HFFc6 (cell line): Measurements from ENCODE around the gene LUZP4. TPM values are rescaled to one million over a fixed set of nuclear protein-coding genes. Genes with fewer than 3 reads are reported as not detected.
A peak's percentile ranks its signal among the peaks of the same experiment; 100 is the strongest.

Source experiments
- DNase-seq: peaks from one replicate; pipeline ENCODE4 v3.0.0-alpha.2; 2018
- H3K27ac Mint-ChIP-seq: 2 replicates; pipeline ENCODE4 v1.8.0; 2020; ENCODE audit warnings: mild to moderate bottlenecking, mixed read lengths
- H3K27me3 Mint-ChIP-seq: 2 replicates; pipeline ENCODE4 v1.8.0; 2021; ENCODE audit warnings: mild to moderate bottlenecking, moderate library complexity, mixed read lengths; ENCODE audit not compliant: insufficient read depth
- H3K36me3 Mint-ChIP-seq: 2 replicates; pipeline ENCODE4 v1.8.0; 2021; ENCODE audit warnings: low read depth, mixed read lengths
- H3K4me1 Mint-ChIP-seq: 2 replicates; pipeline ENCODE4 v1.8.0; 2020; ENCODE audit warnings: low read depth, mixed read lengths
- H3K4me3 Mint-ChIP-seq: 2 replicates; pipeline ENCODE4 v1.8.0; 2020; ENCODE audit warnings: mild to moderate bottlenecking, moderate library complexity, mixed read lengths
- H3K9me3 Mint-ChIP-seq: 2 replicates; pipeline ENCODE4 v1.8.0; 2020; ENCODE audit warnings: mild to moderate bottlenecking, mixed read lengths
- CTCF ChIP-seq: fragments of 200-600 bp; sonication (generic); IDR thresholded peaks from 2 replicates; pipeline ENCODE4 v1.5.0; 2021; ENCODE audit warnings: antibody characterized with exemption, mild to moderate bottlenecking
- total RNA-seq, 6 experiments: library from RNA; stranded (reverse); fragmentation: NEBNext Ultra II Directional; extraction: Animal tissue kit (Norgen Biotek cat#: 25700); gene quantifications; 2 replicates in 1 of 6; 3 replicates in 5 of 6; pipeline ENCODE4 v1.2.3, GENCODE V29; 2021

Gene LUZP4
- total RNA-seq, 6 experiments from 2014 or later, result not detected

- TF ChIP-seq CTCF, result peak; percentile 62
- no peak for DNase-seq
- H3K4me3 Mint-ChIP-seq, result no peak overlapping the region
- H3K27me3 Mint-ChIP-seq, result peaks cover 6% of the 10 kb centered on the region
- no peaks in the 10 kb centered on the region for H3K4me1 Mint-ChIP-seq
- no peaks in the 10 kb centered on the region for H3K36me3 Mint-ChIP-seq
- H3K27ac Mint-ChIP-seq, result no peak overlapping the region
- no peaks in the 10 kb centered on the region for H3K9me3 Mint-ChIP-seq
Observed at GRCh38 chrX:115268421-115268820, 21.1 kb upstream of the LUZP4 start.

DNA sequence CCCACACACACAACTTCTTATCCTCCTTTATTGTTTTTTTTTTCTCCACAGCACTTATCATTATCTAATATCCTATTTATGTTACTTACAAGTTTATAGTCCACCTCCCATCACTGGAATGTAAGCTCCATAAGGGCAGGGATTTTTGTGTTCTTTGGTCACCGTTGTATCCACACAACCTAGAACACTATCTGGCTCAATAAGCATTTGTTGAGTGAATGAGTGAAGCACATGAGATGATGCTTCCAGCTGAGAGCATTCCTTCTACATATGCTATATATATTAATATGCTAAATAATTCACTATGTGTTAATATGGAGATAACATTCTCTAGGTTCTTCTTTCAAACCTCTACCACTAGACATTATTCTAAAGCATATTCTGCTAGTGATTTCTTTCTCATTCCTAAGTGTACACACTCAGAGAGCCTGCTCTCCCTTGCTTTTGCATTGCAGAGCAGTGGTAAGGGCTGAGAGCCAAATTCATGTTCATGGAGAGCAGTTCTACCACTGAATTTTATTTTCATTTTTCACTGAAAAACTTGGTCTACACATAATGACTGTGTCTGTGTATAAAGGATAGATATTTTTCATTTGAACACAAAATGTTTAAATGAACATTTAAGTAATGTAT is 20.3 kb upstream of the LUZP4 start:
- Mint-ChIP-seq H3K4me1 (no peaks in the 10 kb centered on the region), H3K27me3 (peaks cover 6% of the 10 kb centered on the region; the same call in 1 of the 2 replicates), H3K4me3 (no peak overlapping the region), H3K27ac (no peak overlapping the region), H3K36me3 (no peaks in the 10 kb centered on the region), H3K9me3 (no peaks in the 10 kb centered on the region)
- TF ChIP-seq CTCF, result no peak
- no peak for DNase-seq

- no peaks in the 10 kb centered on the region for H3K4me1 Mint-ChIP-seq
- H3K4me3 Mint-ChIP-seq, result no peak overlapping the region
- no peak for DNase-seq
- peak; percentile 37; the same call in 1 of the 2 replicates for TF ChIP-seq CTCF
- H3K27ac Mint-ChIP-seq, result no peak overlapping the region
- H3K27me3 Mint-ChIP-seq, result no peaks in the 10 kb centered on the region; the same call in none of the 2 replicates
- H3K36me3 Mint-ChIP-seq, result no peaks in the 10 kb centered on the region
- H3K9me3 Mint-ChIP-seq, result no peaks in the 10 kb centered on the region
Observed at GRCh38 chrX:115284877-115285276, 4.6 kb upstream of the LUZP4 start.

GRCh38 chrX:115297189-115297588 is 7.7 kb downstream of the LUZP4 start:
- no peak for DNase-seq
- H3K9me3 Mint-ChIP-seq, result no peaks in the 10 kb centered on the region
- H3K36me3 Mint-ChIP-seq, result no peaks in the 10 kb centered on the region
- no peak for TF ChIP-seq CTCF
- no peaks in the 10 kb centered on the region; the same call in none of the 2 replicates for H3K27me3 Mint-ChIP-seq
- H3K4me1 Mint-ChIP-seq, result no peaks in the 10 kb centered on the region
- H3K27ac Mint-ChIP-seq, result no peak overlapping the region
- H3K4me3 Mint-ChIP-seq, result no peak overlapping the region

GRCh38 chrX:115311139-115311538 is 21.6 kb downstream of the LUZP4 start:
- H3K27me3 Mint-ChIP-seq, result peaks cover 4% of the 10 kb centered on the region; the same call in 1 of the 2 replicates
- no peak overlapping the region for H3K27ac Mint-ChIP-seq

More at GRCh38 chrX:115311139-115311538, 21.6 kb downstream of the LUZP4 start:
- no peaks in the 10 kb centered on the region; the same call in 1 of the 2 replicates for H3K4me1 Mint-ChIP-seq
- no peaks in the 10 kb centered on the region for H3K36me3 Mint-ChIP-seq
- H3K9me3 Mint-ChIP-seq, result no peaks in the 10 kb centered on the region
- no peak for TF ChIP-seq CTCF
- DNase-seq, result no peak
- no peak overlapping the region for H3K4me3 Mint-ChIP-seq
